GM12892 (cell line): ENCODE data around the gene ADAMTS12.

Experiments used
- POLR2A ChIP-seq: IDR thresholded peaks from 2 replicates; pipeline ENCODE4 v1.6.1; 2011; ENCODE audit warnings: low read depth, low read length, control low read depth
- POLR2AphosphoS5 ChIP-seq: IDR thresholded peaks from 2 replicates; pipeline ENCODE4 v1.6.1; 2011; ENCODE audit warnings: low read depth, low read length, control low read depth
- TAF1 ChIP-seq: IDR thresholded peaks from 2 replicates; pipeline ENCODE4 v1.6.1; 2011; ENCODE audit warnings: low read depth, mild to moderate bottlenecking, control low read depth, low read length, borderline replicate concordance

DNA sequence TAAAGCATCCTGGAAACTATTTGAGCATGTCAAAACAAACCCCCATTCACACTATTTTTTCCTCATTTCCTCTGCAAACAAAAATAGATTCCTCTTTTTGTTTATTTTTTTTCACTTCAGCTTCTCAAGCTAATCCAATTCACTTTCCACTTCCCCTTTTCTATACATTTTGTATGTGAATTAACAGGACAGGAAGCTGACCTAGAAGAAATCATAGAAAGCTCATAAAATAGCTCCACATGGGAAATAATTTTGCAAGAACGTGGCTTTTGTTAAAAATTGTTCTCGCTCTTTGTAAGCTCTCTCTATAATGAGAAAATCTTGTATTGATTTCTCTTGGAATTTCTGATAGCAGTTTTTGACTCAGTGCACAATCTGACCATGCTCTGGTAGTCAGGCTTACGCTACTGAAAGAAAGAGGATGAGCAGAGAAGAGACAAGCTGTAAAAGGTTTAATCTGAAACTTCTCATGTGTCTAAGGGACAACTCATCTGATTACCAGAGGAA lies 215.8 kb downstream of the ADAMTS12 start:
- TF ChIP-seq POLR2A (no peak), POLR2AphosphoS5 (no peak), TAF1 (no peak)
